GM23338 (cell line): ENCODE results near the gene AP1G1. TPM values are rescaled to one million over a fixed set of nuclear protein-coding genes. Genes with fewer than 3 reads are reported as not detected.
"Not testable (repeated sequence)": the region's sequence is repeated elsewhere in the genome, so short reads cannot be mapped to it uniquely, and the experiment has no call there.

Source experiments
- ATAC-seq: fragments of 200-7000 bp; cut with Tn5 transposase; 3 replicates; pipeline ENCODE4 v1.9.1; 2020
- DNase-seq: peaks from one replicate; pipeline ENCODE4 v3.0.0-alpha.2; 2015; ENCODE audit warnings: low spot score
- H2AFZ ChIP-seq: fragments of 200-600 bp; sonication (generic); 2 replicates; pipeline ENCODE4 v1.8.0; 2016; ENCODE audit warnings: antibody characterized with exemption, mild to moderate bottlenecking, moderate library complexity
- H3F3A ChIP-seq: fragments of 200-600 bp; sonication (generic); replicated peaks from 2 replicates; pipeline ENCODE4 v1.8.0; 2017; ENCODE audit warnings: antibody characterized with exemption, mixed run types, low read depth
- H3K27ac ChIP-seq: fragments of 200-600 bp; sonication (generic); 2 replicates; pipeline ENCODE4 v1.6.1; 2016; ENCODE audit warnings: low read depth
- H3K27me3 ChIP-seq: fragments of 200-600 bp; sonication (generic); 2 replicates; pipeline ENCODE4 v1.8.0; 2016; ENCODE audit warnings: mild to moderate bottlenecking, mixed run types, moderate library complexity; ENCODE audit not compliant: insufficient read depth
- H3K36me3 ChIP-seq: fragments of 200-600 bp; sonication (generic); 2 replicates; pipeline ENCODE4 v1.8.0; 2016; ENCODE audit warnings: mild to moderate bottlenecking; ENCODE audit not compliant: insufficient read depth
- H3K4me1 ChIP-seq: fragments of 200-600 bp; sonication (generic); 2 replicates; pipeline ENCODE4 v1.8.0; 2016; ENCODE audit warnings: mild to moderate bottlenecking, moderate library complexity; ENCODE audit not compliant: insufficient read depth
- H3K4me2 ChIP-seq: fragments of 200-600 bp; sonication (generic); 2 replicates; pipeline ENCODE4 v1.7.1; 2017; ENCODE audit warnings: mixed run types
- H3K4me3 ChIP-seq: fragments of 200-600 bp; sonication (generic); 2 replicates; pipeline ENCODE4 v1.6.1; 2016; ENCODE audit warnings: mixed run types
- H3K79me2 ChIP-seq: fragments of 200-600 bp; sonication (generic); replicated peaks from 2 replicates; pipeline ENCODE4 v1.8.0; 2017; ENCODE audit warnings: mild to moderate bottlenecking; ENCODE audit not compliant: insufficient read depth
- H3K9me2 ChIP-seq: fragments of 200-600 bp; sonication (generic); 2 replicates; pipeline ENCODE4 v1.8.0; 2017; ENCODE audit not compliant: insufficient read depth
- H4K20me1 ChIP-seq: fragments of 200-600 bp; sonication (generic); replicated peaks from 2 replicates; pipeline ENCODE4 v1.8.0; 2017; ENCODE audit warnings: mild to moderate bottlenecking; ENCODE audit not compliant: insufficient read depth
- H3K27ac Mint-ChIP-seq: 2 replicates; pipeline ENCODE4 v1.8.0; 2020; ENCODE audit warnings: inconsistent platforms, mild to moderate bottlenecking, moderate library complexity, mixed read lengths
- H3K27me3 Mint-ChIP-seq: 3 replicates; pipeline ENCODE4 v1.8.0; 2022; ENCODE audit warnings: low read depth, mild to moderate bottlenecking, moderate library complexity, mixed read lengths, inconsistent platforms; ENCODE audit not compliant: insufficient read depth, poor library complexity
- H3K36me3 Mint-ChIP-seq: 3 replicates; pipeline ENCODE4 v1.8.0; 2021; ENCODE audit warnings: low read depth, mild to moderate bottlenecking, inconsistent platforms, moderate library complexity, mixed read lengths
- H3K4me1 Mint-ChIP-seq: 3 replicates; pipeline ENCODE4 v1.8.0; 2020; ENCODE audit warnings: mild to moderate bottlenecking, inconsistent platforms, mixed read lengths
- H3K4me3 Mint-ChIP-seq: 3 replicates; pipeline ENCODE4 v1.8.0; 2021; ENCODE audit warnings: moderate library complexity, mild to moderate bottlenecking, inconsistent platforms, mixed read lengths
- H3K9me3 Mint-ChIP-seq: 3 replicates; pipeline ENCODE4 v1.8.0; 2020; ENCODE audit warnings: moderate library complexity, mild to moderate bottlenecking, inconsistent platforms, mixed read lengths
- CTCF ChIP-seq, 2 experiments: fragments of 200-600 bp in 1 of 2; sonication (generic) in 1 of 2; conservative IDR thresholded peaks; 2 replicates each; pipeline versions ENCODE4 v1.5.1 to v1.6.1; 2016 to 2017; ENCODE audit warnings: antibody characterized with exemption in 2 of 2, low read depth in 2 of 2, mild to moderate bottlenecking in 2 of 2, moderate library complexity in 1 of 2
- ETS1 ChIP-seq: IDR thresholded peaks from 2 replicates; pipeline ENCODE4 v1.6.1; 2016; ENCODE audit warnings: antibody characterized with exemption
- EZH2phosphoT487 ChIP-seq: fragments of 200-600 bp; sonication (generic); IDR thresholded peaks from one replicate; pipeline ENCODE4 v1.8.1; 2018; ENCODE audit warnings: antibody characterized with exemption; ENCODE audit not compliant: unreplicated experiment
- NANOG ChIP-seq: IDR thresholded peaks from 2 replicates; pipeline ENCODE4 v1.6.1; 2016; ENCODE audit warnings: antibody characterized with exemption, borderline replicate concordance
- ZNF331 ChIP-seq: fragments of 250-450 bp; sonication (Bioruptor Pico); IDR thresholded peaks from 2 replicates; pipeline ENCODE4 v1.5.0; 2020; ENCODE audit warnings: low read depth, mild to moderate bottlenecking, moderate library complexity
- polyA plus RNA-seq: library from polyadenylated mRNA; unstranded; fragments of >200 nt; fragmentation: Nextera tagmentation; extraction: Ambion mirVana; gene quantifications from 2 replicates; pipeline ENCODE4 v1.2.1, GENCODE V29; 2016
- total RNA-seq: library from RNA; depleted of rRNA; stranded (reverse); fragments of >200 nt; shearing (Covaris generic); gene quantifications from 2 replicates; pipeline ENCODE4 v1.2.3, GENCODE V29; 2014

The AP1G1 gene
- total and polyA plus RNA-seq, 2 experiments from 2014 or later = 16.3 to 73.3 TPM

- no peak for TF ChIP-seq ETS1
- TF ChIP-seq NANOG = no peak
- TF ChIP-seq EZH2phosphoT487 = no peak
- TF ChIP-seq CTCF (conservative IDR thresholded peaks at IDR 0.05; ENCODE audit: low read depth in 2 of 2) = no peak
These were observed 21.7 kb upstream of the AP1G1 start (continued) for GRCh38 chr16:71830359-71830758.

DNA sequence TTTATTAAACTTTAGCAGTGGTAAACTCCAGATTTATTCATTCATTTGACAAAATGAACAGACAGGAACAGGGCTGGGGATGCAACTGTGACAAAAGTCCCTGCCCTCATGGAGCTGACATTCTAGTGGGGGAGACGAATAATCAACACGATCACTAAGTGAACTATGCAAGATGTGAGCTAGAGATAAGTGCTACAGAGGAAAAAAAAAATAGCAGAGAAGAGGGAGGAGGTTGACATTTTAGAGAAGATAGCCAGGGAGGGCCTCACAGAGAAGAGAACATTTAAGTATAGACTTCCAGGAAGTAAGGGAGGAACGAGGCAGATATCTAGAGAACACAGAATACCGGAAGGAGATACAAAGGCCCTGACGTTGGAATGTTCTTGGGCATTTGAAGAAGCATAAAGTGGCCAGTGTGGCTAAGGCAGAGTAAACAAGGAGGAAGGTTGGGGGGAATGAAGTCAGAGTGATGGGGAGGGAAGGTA lies 17.9 kb upstream of the AP1G1 start:
- Mint-ChIP-seq H3K9me3 (no peaks in the 10 kb centered on the region), H3K36me3 (no peaks in the 10 kb centered on the region), H3K27me3 (peaks cover 1% of the 10 kb centered on the region), H3K27ac (no peak overlapping the region), H3K4me1 (no peaks in the 10 kb centered on the region), H3K4me3 (no peak overlapping the region)
- no peaks in the 10 kb centered on the region for H3K27me3 ChIP-seq
- H3F3A ChIP-seq = no peaks in the 10 kb centered on the region
- H3K4me2 ChIP-seq = no peak overlapping the region
- no peak overlapping the region for H2AFZ ChIP-seq
- H4K20me1 ChIP-seq = no peaks in the 10 kb centered on the region
- H3K27ac ChIP-seq = no peak overlapping the region
- TF ChIP-seq EZH2phosphoT487 = no peak
- no peak for TF ChIP-seq ZNF331 (CRISPR knock-in tag)
- TF ChIP-seq ETS1 = no peak
- H3K79me2 ChIP-seq = no peaks in the 10 kb centered on the region
- ATAC-seq (no peak), DNase-seq (no peak)
- no peaks in the 10 kb centered on the region for H3K36me3 ChIP-seq
- H3K4me1 ChIP-seq = no peaks in the 10 kb centered on the region
- H3K9me2 ChIP-seq = no peaks in the 10 kb centered on the region
- H3K4me3 ChIP-seq = no peak overlapping the region

- not testable (repeated sequence) for H4K20me1 ChIP-seq, H3K36me3 ChIP-seq, H3K27me3 ChIP-seq, DNase-seq, H3K4me1 ChIP-seq, H3K27ac ChIP-seq, H3K4me3 ChIP-seq, H3K9me2 ChIP-seq, H3K27me3 Mint-ChIP-seq, H3K4me3 Mint-ChIP-seq, H3K4me2 ChIP-seq, H3K9me3 Mint-ChIP-seq, H3K79me2 ChIP-seq, ATAC-seq, H3K4me1 Mint-ChIP-seq, H3K27ac Mint-ChIP-seq, H3K36me3 Mint-ChIP-seq, H3F3A ChIP-seq
- peak overlapping the region; percentile 54 for H2AFZ ChIP-seq
These were observed 8.5 kb upstream of the AP1G1 start for GRCh38 chr16:71817155-71817500.
